GM10248 (cell line): ENCODE measurements around the gene CADM1.

Source experiments
- CTCF ChIA-PET: fragments of 300-600 bp; sonication (Branson Sonifier 250); formaldehyde crosslinking; extraction: SDS; loops from one replicate; lab custom pipeline; 2021; ENCODE audit warnings: antibody characterized with exemption; lab: Yijun Ruan, JAX
- POLR2A ChIA-PET: fragments of 350-650 bp; sonication (Branson Sonifier 250); formaldehyde crosslinking; extraction: SDS; loops from one replicate; lab custom pipeline; 2020; ENCODE audit warnings: antibody characterized with exemption; lab: Yijun Ruan, JAX
- DNase-seq: peaks from one replicate; pipeline ENCODE4 v3.0.0; 2012; ENCODE audit errors: extremely low spot score
- CTCF ChIP-seq: IDR thresholded peaks from 2 replicates; pipeline ENCODE4 v1.5.1; 2012; ENCODE audit warnings: mild to moderate bottlenecking, low read depth; ENCODE audit errors: extremely low read depth, missing control alignments, control extremely low read depth

The CADM1 gene

DNA sequence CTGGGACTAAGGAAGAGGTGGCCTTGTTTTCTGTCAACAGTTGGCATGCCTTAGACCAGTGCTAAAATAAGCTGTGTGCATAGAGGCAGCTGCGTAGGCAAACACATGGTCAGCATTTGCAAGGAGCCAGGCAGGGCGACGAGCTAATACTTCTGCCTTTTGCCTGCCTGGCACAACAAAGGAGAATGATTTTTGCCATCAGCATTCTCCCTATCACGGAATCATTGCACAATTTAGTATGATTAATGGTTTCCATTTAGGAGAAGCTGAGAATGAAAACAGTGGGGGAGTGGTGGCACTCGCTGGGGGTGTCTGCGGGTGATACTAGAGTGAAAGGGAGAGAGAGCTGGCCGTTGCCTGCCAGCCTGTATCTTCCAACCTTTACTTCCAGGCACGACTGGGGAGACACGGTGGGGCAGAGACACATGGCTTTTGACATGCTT is 336.0 kb downstream of the CADM1 start:
- ChIA-PET POLR2A (no interaction called here), CTCF (interaction anchor here (0.8 to 4.5 kb wide), 4 partner anchors 10 to 429 kb away, joined by 3 to 38 read pairs (median 8); no protein-coding TSS in a partner anchor)
- DNase-seq = no peak
- TF ChIP-seq CTCF = no peak

DNA sequence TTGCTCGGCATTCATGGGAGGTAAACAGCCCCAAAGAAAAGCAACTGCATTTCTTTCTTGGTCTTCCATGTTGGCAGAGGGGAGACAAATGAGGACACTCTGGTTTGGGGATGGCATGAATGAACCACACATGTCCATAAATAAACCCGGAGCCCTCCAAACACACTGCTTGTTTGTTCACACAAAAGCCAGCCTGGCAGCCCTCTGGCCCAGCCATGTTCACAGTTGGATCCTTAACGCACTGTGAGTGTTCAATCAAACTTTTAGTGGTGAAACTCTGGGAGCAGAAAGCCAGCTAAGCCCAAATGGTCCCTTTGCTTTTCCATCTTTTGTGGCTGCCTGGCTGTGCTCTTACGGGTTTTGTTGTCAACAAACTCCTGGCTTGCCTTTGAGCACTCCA is 336.8 kb downstream of the CADM1 start:
- DNase-seq = no peak
- CTCF ChIA-PET = interaction anchor here (3.0 kb wide), 1 partner anchor 22 kb away, joined by 11 read pairs; no protein-coding TSS in a partner anchor
- POLR2A ChIA-PET = no interaction called here
- no peak for TF ChIP-seq CTCF

DNA sequence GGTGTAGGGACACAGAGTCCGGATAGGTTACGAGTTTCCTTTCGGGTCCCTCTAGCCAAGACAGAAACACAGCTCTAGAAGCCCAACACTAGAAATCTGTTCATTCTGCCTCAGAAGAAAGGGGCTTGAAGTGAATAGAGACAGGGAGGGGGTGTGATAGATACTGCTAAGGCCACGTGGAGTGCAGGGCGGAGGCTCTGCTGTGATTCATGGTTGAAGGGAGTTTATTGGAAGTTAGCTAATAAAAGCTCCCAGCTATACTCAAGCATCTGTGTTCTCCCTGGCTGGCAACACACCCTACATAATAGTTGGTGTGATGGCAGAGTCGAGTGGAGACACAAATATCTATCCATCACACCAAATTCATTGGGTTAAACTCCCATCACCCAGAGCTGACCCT is 337.4 kb downstream of the CADM1 start:
- DNase-seq = no peak
- no peak for TF ChIP-seq CTCF
- ChIA-PET POLR2A (no interaction called here), CTCF (interaction anchor here (1.0 kb wide), 1 partner anchor 15 kb away, joined by 3 read pairs; no protein-coding TSS in a partner anchor)

GRCh38 chr11:115164774-115165173 is 339.4 kb downstream of the CADM1 start:
- POLR2A ChIA-PET = no interaction called here

GRCh38 chr11:115162919-115163318 is 341.3 kb downstream of the CADM1 start:
- POLR2A ChIA-PET = no interaction called here
- no peak for TF ChIP-seq CTCF
- CTCF ChIA-PET = interaction anchor here (2.1 kb wide), 1 partner anchor 22 kb away, joined by 4 read pairs; no protein-coding TSS in a partner anchor
- DNase-seq = no peak

More at GRCh38 chr11:115164774-115165173, 339.4 kb downstream of the CADM1 start:
- DNase-seq = no peak
- no peak for TF ChIP-seq CTCF
- CTCF ChIA-PET = interaction anchor here (1.0 to 1.4 kb wide), 3 partner anchors 14 to 19 kb away, joined by 3 to 5 read pairs (median 3); no protein-coding TSS in a partner anchor

GRCh38 chr11:115161876-115162275 is 342.3 kb downstream of the CADM1 start:
- CTCF ChIA-PET = no interaction called here
- POLR2A ChIA-PET = interaction anchor here (0.6 kb wide), 1 partner anchor 442 kb away, joined by 7 read pairs; no protein-coding TSS in a partner anchor
- no peak for TF ChIP-seq CTCF
- DNase-seq = no peak
